BJ (cell line): ENCODE measurements around the gene CCR9. TPM values are rescaled to one million over a fixed set of nuclear protein-coding genes. Genes with fewer than 3 reads are reported as not detected.

Experiments used
- CTCF ChIA-PET: fragments of 350-600 bp; formaldehyde crosslinking; extraction: SDS; loops from one replicate; lab custom pipeline; 2021; ENCODE audit warnings: antibody characterized with exemption, inconsistent platforms; lab: Yijun Ruan, JAX
- POLR2A ChIA-PET: fragments of 300-600 bp; sonication (Branson Sonifier 250); formaldehyde crosslinking; extraction: SDS; loops from one replicate; lab custom pipeline; 2021; ENCODE audit warnings: antibody characterized with exemption; lab: Charles Lee
- DNase-seq: peaks from one replicate; pipeline ENCODE4 v3.0.0-alpha.2; 2011; ENCODE audit warnings: low read depth
- H3K27me3 ChIP-seq: 2 replicates; pipeline ENCODE4 v1.6.0; 2011; ENCODE audit warnings: low read length; ENCODE audit not compliant: control insufficient read depth, insufficient read depth
- H3K36me3 ChIP-seq: 2 replicates; pipeline ENCODE4 v1.5.1; 2011; ENCODE audit warnings: low read length; ENCODE audit not compliant: control insufficient read depth, insufficient read depth
- H3K4me3 ChIP-seq: 2 replicates; pipeline ENCODE4 v1.5.1; 2011; ENCODE audit warnings: low read depth, mild to moderate bottlenecking, control low read depth, low read length
- polyA plus RNA-seq: library from polyadenylated mRNA; depleted of rRNA; stranded (reverse); fragments of >200 nt; gene quantifications from 2 replicates; pipeline ENCODE4 v1.2.3, GENCODE V29; 2011
- TF ChIP-seq, protein P1 (sequence below): IDR thresholded peaks from 2 replicates; pipeline ENCODE4 v1.5.1; 2011; ENCODE audit warnings: low read depth, mild to moderate bottlenecking, control low read depth, inconsistent platforms, low read length, moderate library complexity; ENCODE audit not compliant: insufficient read depth

Gene CCR9
- polyA plus RNA-seq, 1 experiment = not detected

DNA sequence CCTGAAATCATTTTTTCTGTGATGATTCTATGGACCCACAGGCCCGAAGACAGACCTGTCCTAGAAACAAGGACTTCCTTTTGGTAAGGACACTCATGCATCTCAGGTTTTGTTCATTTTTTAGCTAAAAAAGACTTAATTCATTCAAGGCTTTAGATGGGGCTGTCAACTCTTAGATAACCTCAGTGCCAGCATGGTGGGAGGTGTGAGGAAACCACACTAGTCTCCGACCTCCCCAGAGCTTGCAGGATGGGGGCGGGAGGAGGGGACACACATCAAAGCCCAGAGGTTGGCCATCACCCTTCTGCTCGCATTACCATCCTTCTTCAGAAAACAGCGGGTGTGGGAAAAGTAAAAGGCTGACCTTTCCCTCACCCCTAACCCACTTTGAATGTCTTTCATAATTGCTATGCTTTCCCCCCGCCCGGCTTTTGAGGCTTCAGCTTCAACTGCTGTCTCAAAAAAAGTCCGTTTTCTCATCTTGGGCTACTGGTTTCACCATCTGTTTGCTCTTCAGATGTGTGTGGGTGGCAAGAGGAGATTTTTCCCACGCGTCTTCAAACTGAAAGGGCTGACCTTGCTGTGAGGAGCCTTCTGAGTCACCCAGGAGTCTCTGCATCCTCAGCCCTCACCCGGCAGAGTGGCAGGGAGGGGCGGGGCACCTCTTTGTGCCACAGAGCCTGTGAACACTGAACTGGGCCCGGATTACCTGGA is 29.3 kb downstream of the CCR9 start:
- POLR2A ChIA-PET = no interaction called here
- Histone ChIP-seq H3K27me3 (no peaks in the 10 kb centered on the region), H3K4me3 (no peak overlapping the region), H3K36me3 (no peaks in the 10 kb centered on the region; the same call in 1 of the 2 replicates)
- CTCF ChIA-PET = interaction anchor here (0.6 to 1.2 kb wide), 3 partner anchors 8 to 128 kb away, joined by 3 read pairs; no protein-coding TSS in a partner anchor
- TF ChIP-seq, protein P1, sequence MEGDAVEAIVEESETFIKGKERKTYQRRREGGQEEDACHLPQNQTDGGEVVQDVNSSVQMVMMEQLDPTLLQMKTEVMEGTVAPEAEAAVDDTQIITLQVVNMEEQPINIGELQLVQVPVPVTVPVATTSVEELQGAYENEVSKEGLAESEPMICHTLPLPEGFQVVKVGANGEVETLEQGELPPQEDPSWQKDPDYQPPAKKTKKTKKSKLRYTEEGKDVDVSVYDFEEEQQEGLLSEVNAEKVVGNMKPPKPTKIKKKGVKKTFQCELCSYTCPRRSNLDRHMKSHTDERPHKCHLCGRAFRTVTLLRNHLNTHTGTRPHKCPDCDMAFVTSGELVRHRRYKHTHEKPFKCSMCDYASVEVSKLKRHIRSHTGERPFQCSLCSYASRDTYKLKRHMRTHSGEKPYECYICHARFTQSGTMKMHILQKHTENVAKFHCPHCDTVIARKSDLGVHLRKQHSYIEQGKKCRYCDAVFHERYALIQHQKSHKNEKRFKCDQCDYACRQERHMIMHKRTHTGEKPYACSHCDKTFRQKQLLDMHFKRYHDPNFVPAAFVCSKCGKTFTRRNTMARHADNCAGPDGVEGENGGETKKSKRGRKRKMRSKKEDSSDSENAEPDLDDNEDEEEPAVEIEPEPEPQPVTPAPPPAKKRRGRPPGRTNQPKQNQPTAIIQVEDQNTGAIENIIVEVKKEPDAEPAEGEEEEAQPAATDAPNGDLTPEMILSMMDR = no peak
- DNase-seq = peak; percentile 68

DNA sequence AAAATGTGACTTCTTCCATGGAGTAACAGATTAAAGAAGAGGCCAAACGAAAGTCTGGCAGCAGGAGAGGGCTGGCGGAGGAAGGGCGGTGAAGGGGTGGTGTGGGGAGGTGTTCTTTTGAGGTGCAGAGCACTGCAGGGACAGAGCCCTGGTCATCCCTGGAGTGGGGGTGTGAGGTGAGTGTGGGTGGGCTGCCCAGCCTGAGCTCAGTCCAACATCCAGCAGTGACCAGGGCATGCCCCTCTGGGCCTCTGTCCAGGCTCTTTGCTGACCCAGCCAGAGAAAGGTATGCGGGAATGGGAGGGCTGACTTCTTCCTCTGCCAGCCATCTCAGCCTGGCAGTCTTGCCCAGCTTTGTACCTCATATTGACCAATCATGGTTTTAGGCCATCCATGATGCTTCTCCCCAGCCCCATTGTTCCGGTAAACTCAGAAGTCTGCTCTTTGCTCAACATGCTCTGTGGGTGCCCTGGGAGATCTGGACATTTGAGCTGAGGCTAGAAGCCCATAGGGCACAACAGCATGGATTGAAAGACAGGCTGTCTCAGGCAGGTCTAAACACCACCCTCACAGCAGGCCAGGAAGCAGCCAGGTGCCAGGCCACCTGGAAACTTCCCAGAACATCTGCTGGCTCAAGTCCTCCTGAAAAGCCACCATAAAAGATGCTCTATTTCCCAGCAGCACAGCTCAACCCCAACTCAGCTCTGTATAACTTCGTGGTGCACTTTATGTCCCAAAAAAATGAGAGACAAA is 31.0 kb downstream of the CCR9 start:
- no peak for DNase-seq
- CTCF ChIA-PET = interaction anchor here (1.0 to 1.3 kb wide), 2 partner anchors 10 to 162 kb away, joined by 3 to 4 read pairs; no protein-coding TSS in a partner anchor
- Histone ChIP-seq H3K4me3 (no peak overlapping the region), H3K36me3 (peaks cover 1% of the 10 kb centered on the region; the same call in 1 of the 2 replicates), H3K27me3 (no peaks in the 10 kb centered on the region)
- POLR2A ChIA-PET = no interaction called here
- TF ChIP-seq, protein P1 = no peak

DNA sequence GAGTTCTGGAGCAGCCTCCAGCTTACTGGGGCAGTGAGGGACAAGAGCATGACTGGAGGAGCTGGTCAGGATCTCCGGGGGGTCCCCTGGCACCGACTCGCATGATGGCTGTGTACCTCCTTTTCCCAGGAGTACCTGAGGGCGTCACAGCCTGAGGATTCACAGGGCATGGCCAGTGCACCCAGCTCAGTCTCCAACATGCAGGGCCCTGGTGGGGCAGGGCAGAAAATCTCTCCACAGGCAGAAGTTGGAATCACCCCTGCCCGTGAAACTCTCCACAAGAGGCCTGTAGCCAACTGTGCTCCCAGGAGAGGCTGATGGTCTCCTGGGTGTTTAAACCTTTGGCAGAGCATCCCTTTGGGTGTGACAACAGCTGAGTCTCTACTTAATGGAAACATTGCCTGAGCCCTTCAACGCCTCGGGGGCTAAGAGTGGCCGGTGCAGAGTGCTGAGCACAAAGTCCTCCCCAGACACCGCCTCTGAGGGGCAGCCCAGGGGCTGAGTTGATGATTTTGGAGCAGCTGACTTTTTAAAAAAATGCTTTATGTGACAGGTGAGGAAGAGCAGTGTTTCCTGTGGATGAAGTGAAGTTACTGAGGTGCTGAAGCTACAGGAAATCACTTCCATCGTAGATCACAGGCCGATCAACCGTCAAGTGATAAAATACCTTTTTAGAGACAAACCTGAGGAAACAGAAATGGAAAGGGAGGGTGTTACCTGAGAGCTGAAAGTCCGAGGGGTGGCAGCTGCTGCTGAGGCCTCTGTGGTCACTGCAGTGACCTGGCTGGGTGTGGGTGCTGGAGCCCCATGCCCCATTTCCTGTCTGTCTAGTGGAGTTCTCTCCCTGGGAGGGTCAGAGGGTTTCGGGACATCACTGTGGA is 35.1 kb downstream of the CCR9 start:
- TF ChIP-seq, protein P1 = no peak
- no peaks in the 10 kb centered on the region for H3K27me3 ChIP-seq
- POLR2A ChIA-PET = no interaction called here
- H3K4me3 ChIP-seq = no peak overlapping the region
- CTCF ChIA-PET = interaction anchor here (0.8 to 3.8 kb wide), 5 partner anchors 12 to 160 kb away, joined by 3 to 11 read pairs (median 6); no protein-coding TSS in a partner anchor
- DNase-seq = no peak
- H3K36me3 ChIP-seq = peaks cover 5% of the 10 kb centered on the region; the same call in 1 of the 2 replicates

DNA sequence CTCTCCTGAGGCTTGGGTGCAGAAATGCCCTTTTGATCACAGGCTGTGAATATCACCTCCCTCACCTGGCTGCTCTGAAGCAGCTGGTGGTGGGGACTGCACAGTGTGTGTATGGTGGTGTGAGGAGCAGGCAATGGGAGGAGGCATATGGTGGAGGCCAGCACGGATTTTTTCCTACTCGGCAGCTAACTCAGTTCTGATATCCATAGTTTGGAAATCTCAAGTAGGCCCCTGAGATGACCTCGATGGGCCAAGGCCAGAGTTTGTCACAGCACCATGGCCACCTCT is 35.6 kb downstream of the CCR9 start:
- DNase-seq = no peak
- TF ChIP-seq, protein P1 = no peak
- ChIA-PET CTCF (interaction anchor here (1.0 to 3.8 kb wide), 4 partner anchors 15 to 160 kb away, joined by 3 to 11 read pairs (median 6); no protein-coding TSS in a partner anchor), POLR2A (no interaction called here)
- Histone ChIP-seq H3K27me3 (no peaks in the 10 kb centered on the region), H3K36me3 (peaks cover 5% of the 10 kb centered on the region; the same call in 1 of the 2 replicates), H3K4me3 (no peak overlapping the region)
